Large intestine (tissue), 3 donors: ENCODE measurements around the gene AIP. TPM values are rescaled to one million over a fixed set of nuclear protein-coding genes. Genes with fewer than 3 reads are reported as not detected.
"Not testable (repeated sequence)": the region's sequence is repeated elsewhere in the genome, so short reads cannot be mapped to it uniquely, and the experiment has no call there.

Source experiments
- DNase-seq, 2 donors: peaks; one replicate each; pipeline versions ENCODE4 v3.0.0 to v3.0.0-alpha.2; 2013
- H3K27ac ChIP-seq: one replicate; pipeline ENCODE4 v1.5.1; 2013; ENCODE audit warnings: low read length
- H3K27me3 ChIP-seq: 2 replicates; pipeline ENCODE4 v1.6.1; 2013; ENCODE audit warnings: low read length; ENCODE audit not compliant: control insufficient read depth, insufficient read depth
- H3K36me3 ChIP-seq: 2 replicates; pipeline ENCODE4 v1.6.1; 2013; ENCODE audit warnings: low read length; ENCODE audit not compliant: control insufficient read depth, insufficient read depth
- H3K4me1 ChIP-seq: one replicate; pipeline ENCODE4 v1.6.1; 2013; ENCODE audit warnings: low read length; ENCODE audit not compliant: control insufficient read depth, insufficient read depth
- H3K4me3 ChIP-seq: one replicate; pipeline ENCODE4 v1.5.1; 2013; ENCODE audit warnings: low read length
- H3K9me3 ChIP-seq: one replicate; pipeline ENCODE4 v1.6.1; 2013; ENCODE audit warnings: mild to moderate bottlenecking, low read depth, low read length, moderate library complexity; ENCODE audit not compliant: control insufficient read depth
- WGBS: methylation state at CpG from one replicate; pipeline ENCODE4 v1.1.5; 2013; ENCODE audit warnings: low lambda C conversion rate; ENCODE audit not compliant: insufficient coverage; 5-methylcytosine and 5-hydroxymethylcytosine counted together
- polyA plus RNA-seq: library from polyadenylated mRNA; unstranded; fragments of 120-200 nt; gene quantifications from one replicate; pipeline ENCODE4 v1.2.1, GENCODE V29; 2013

AIP gene
- polyA plus RNA-seq, 1 donor = 48.0 TPM

DNA sequence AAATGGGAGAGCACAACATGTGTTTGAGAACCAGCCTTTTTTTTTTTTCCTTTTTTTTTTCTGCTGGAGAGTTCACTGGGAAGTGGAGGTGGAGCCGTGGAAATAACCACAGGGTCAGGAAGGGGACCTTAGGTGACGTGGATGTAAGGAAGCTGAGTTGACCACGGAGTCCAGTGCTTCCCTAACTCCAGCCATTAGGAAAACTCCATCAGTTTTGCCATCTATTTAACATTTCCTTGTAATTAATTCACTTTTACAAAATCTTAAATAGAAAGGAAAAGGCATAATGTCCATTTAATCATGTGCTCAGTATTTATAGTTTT lies 27.2 kb downstream of the AIP start:
- 40% methylated on average over 2 of the region's 3 CpGs for WGBS
- peaks cover 8% of the 10 kb centered on the region for H3K36me3 ChIP-seq
- H3K27me3 ChIP-seq = no peaks in the 10 kb centered on the region
- peak overlapping the region; percentile 76 for H3K27ac ChIP-seq
- peaks cover 50% of the 10 kb centered on the region for H3K4me1 ChIP-seq
- H3K9me3 ChIP-seq = no peaks in the 10 kb centered on the region
- no peak overlapping the region for H3K4me3 ChIP-seq
- peak in 1 of 2 donors; percentile 23 for DNase-seq

DNA sequence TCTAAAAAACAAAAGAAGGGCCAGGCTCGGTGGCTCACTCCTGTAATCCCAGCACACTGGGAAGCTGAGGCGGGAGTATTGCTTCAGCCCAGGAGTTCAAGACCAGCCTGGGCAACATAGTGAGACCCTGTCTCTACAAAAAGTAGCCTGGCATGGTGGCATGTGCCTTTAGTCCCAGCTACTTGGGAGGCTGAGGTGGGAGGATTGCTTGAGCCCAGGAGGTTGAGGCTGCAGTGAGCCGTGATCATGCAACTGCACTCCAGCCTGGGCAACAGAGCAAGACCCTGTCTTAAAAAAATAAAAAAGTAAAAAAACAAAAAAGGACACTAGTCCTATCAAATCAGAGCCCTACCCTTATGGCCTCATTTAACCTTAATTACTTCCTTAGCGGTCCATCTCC lies 28.7 kb downstream of the AIP start:
- DNase-seq, H3K9me3 ChIP-seq, H3K27ac ChIP-seq, H3K27me3 ChIP-seq, H3K36me3 ChIP-seq, H3K4me3 ChIP-seq: not testable (repeated sequence)
- no CpG with 5 or more reads among the region's 4 CpGs for WGBS
- peaks cover 37% of the 10 kb centered on the region for H3K4me1 ChIP-seq

- DNase-seq = no peak
- no peak overlapping the region for H3K27ac ChIP-seq
- no peaks in the 10 kb centered on the region for H3K36me3 ChIP-seq
- peaks cover 21% of the 10 kb centered on the region for H3K4me1 ChIP-seq
- H3K4me3 ChIP-seq = no peak overlapping the region
- H3K27me3 ChIP-seq = no peaks in the 10 kb centered on the region
- WGBS = 100% methylated on average over 2 of the region's 7 CpGs
- no peaks in the 10 kb centered on the region for H3K9me3 ChIP-seq
Observed at GRCh38 chr11:67514116-67514515, 31.3 kb downstream of the AIP start.

GRCh38 chr11:67516806-67517205 lies 34.0 kb downstream of the AIP start:
- WGBS = no CpG with 5 or more reads among the region's 9 CpGs
- Histone ChIP-seq H3K4me1 (no peaks in the 10 kb centered on the region), H3K4me3 (no peak overlapping the region)

GRCh38 chr11:67517784-67518552 lies 35.1 kb downstream of the AIP start:
- Histone ChIP-seq H3K27ac (no peak overlapping the region), H3K27me3 (no peaks in the 10 kb centered on the region), H3K9me3 (peaks cover 4% of the 10 kb centered on the region), H3K4me1 (no peaks in the 10 kb centered on the region), H3K4me3 (no peak overlapping the region), H3K36me3 (no peaks in the 10 kb centered on the region)
- WGBS = no CpG with 5 or more reads among the region's 10 CpGs
- no peak for DNase-seq

More at GRCh38 chr11:67516806-67517205, 34.0 kb downstream of the AIP start:
- no peak overlapping the region for H3K27ac ChIP-seq
- no peaks in the 10 kb centered on the region for H3K36me3 ChIP-seq
- no peak for DNase-seq
- peaks cover 4% of the 10 kb centered on the region for H3K9me3 ChIP-seq
- H3K27me3 ChIP-seq = no peaks in the 10 kb centered on the region

- Histone ChIP-seq H3K4me1 (peaks cover 5% of the 10 kb centered on the region), H3K4me3 (no peak overlapping the region), H3K9me3 (peaks cover 4% of the 10 kb centered on the region), H3K27ac (no peak overlapping the region), H3K36me3 (no peaks in the 10 kb centered on the region), H3K27me3 (no peaks in the 10 kb centered on the region)
- DNase-seq = no peak
- WGBS = 100% methylated on average over 1 of the region's 32 CpGs
Observed at GRCh38 chr11:67519726-67520125, 36.9 kb downstream of the AIP start.

DNA sequence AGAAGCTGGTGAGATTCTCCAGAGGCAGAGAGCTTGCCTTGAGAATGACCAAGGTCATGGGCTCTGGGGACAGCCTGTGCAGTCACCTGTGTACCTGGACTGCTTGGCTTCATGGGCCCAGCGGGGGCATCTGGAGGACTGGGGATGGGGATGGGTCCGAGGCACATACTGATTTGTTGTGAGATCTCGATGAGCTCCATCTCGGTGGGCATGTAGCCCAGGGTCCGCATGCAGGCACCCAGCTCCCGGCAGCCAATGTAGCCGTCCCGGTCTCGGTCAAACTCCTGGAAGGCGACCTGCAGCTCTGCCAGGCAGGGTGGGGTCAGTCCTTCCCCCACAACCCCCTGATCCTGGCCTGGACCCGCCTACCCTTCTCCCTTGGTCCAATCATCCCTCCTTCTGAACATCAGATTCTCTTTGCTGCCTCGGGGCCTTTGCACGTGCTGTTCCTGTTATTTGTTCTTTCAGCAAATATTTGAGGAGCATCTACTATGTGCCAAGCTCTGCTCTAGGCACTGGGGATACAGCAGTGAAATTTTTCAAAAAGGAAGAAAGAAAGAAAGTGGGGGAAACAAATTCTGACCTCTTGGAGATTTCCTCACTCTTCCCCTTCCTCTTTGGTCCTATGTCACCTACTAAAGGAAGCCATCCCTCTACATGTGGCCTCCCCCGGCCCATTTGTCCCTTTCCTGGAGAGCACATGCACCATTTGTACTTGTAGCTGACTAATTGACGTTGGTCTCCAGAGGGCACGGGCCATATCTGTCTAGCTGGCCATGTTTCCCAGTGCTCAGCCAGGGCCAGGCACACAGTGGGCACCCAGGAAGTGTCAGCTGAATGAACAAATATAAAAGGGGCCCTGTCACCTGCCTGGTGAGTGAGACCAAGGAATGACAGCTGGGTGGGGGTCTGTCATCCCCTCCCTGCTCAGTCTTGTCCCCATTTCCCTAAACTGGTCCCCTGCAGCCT lies 38.3 kb downstream of the AIP start:
- WGBS = no CpG with 5 or more reads among the region's 16 CpGs
- DNase-seq = no peak
- peaks cover 13% of the 10 kb centered on the region for H3K4me1 ChIP-seq
- peaks cover 4% of the 10 kb centered on the region for H3K9me3 ChIP-seq
- no peaks in the 10 kb centered on the region for H3K36me3 ChIP-seq
- H3K27ac ChIP-seq = no peak overlapping the region
- no peaks in the 10 kb centered on the region for H3K27me3 ChIP-seq
- no peak overlapping the region for H3K4me3 ChIP-seq

DNA sequence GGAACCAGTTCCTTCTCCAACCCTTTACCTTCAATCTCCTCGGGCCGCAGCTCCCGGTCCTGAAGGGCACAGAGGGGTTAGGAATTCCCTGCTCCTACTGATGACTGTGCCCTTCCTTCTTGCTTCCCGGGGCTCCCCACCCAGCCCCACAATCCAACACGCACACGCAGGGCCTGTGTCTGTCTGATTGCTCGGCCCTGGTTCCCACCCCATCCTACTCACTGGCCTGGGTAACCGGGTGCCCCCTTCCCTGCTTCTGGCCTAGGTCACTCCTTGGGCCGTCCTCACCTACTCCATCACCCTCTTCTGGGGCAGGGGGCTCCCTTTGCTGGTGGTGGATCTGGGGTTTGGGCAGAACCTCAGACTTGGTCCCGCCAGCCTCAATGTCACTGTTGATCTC lies 39.1 kb downstream of the AIP start:
- no peaks in the 10 kb centered on the region for H3K27me3 ChIP-seq
- no peak overlapping the region for H3K27ac ChIP-seq
- no peak overlapping the region for H3K4me3 ChIP-seq
- WGBS = no CpG with 5 or more reads among the region's 10 CpGs
- H3K36me3 ChIP-seq = no peaks in the 10 kb centered on the region
- peaks cover 13% of the 10 kb centered on the region for H3K4me1 ChIP-seq
- DNase-seq = no peak
- H3K9me3 ChIP-seq = peaks cover 4% of the 10 kb centered on the region

DNA sequence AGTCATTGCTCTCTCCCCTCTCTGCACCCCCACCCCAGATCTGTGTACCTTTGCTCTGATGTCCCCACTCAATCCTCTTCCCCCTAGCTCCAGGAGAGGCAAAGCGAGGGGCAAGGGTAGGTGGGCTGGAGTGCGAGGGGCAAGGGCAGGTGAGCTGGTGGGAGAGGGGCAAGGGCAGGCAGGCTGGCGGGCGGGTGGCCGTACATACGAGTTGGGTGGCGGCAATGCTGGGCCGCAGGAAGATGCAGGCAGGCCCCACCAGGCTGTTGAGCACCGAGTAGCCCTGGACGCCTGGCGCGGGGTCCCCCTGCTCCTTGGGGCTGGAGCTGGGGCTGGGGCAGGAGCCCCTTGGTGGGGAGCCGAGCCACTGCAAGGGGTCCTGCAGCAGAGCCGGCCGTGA lies 39.5 kb downstream of the AIP start:
- Histone ChIP-seq H3K27me3 (no peaks in the 10 kb centered on the region), H3K4me1 (peaks cover 13% of the 10 kb centered on the region), H3K36me3 (no peaks in the 10 kb centered on the region), H3K4me3 (no peak overlapping the region), H3K27ac (no peak overlapping the region), H3K9me3 (peaks cover 4% of the 10 kb centered on the region)
- no peak for DNase-seq
- 100% methylated on average over 1 of the region's 15 CpGs for WGBS

GRCh38 chr11:67522844-67523555 lies 40.2 kb downstream of the AIP start, which contains the start of gene CABP2:
CABP2 (minus strand) TSS chr11:67523446; CDS start chr11:67523326, 120 bp downstream.
- H3K27me3 ChIP-seq = no peaks in the 10 kb centered on the region
- H3K9me3 ChIP-seq = peaks cover 4% of the 10 kb centered on the region
- peaks cover 13% of the 10 kb centered on the region for H3K4me1 ChIP-seq
- DNase-seq = no peak
- no peaks in the 10 kb centered on the region for H3K36me3 ChIP-seq
- WGBS = no CpG with 5 or more reads among the region's 23 CpGs
- no peak within 1 kb of the TSS for H3K4me3 ChIP-seq
- H3K27ac ChIP-seq = no peak within 1 kb of the TSS
